A549 (cell line): Measurements from ENCODE around the gene CDCP1.

Experiments used
- CBX2 ChIP-seq: fragments of 200-600 bp; sonication (generic); IDR thresholded peaks from 2 replicates; pipeline ENCODE4 v1.6.1; 2016; ENCODE audit warnings: low read depth, mild to moderate bottlenecking, borderline replicate concordance
- CHD2 ChIP-seq: fragments of 150-350 bp; IDR thresholded peaks from 2 replicates; pipeline ENCODE4 v1.6.1; 2014; ENCODE audit warnings: low read length; ENCODE audit not compliant: partially characterized antibody
- CTCF ChIP-seq: fragments of >200 bp; sonication (Bioruptor Twin); formaldehyde crosslinking; IDR thresholded peaks from 3 replicates; pipeline ENCODE4 v1.5.1; 2016
- POLR2A ChIP-seq: IDR thresholded peaks from 2 replicates; pipeline ENCODE4 v1.6.1; 2012; ENCODE audit warnings: mild to moderate bottlenecking, low read length
- RARB ChIP-seq: fragments of 250-450 bp; sonication (Bioruptor Pico); IDR thresholded peaks from 2 replicates; pipeline ENCODE4 v1.8.0; 2021; ENCODE audit warnings: mild to moderate bottlenecking, moderate library complexity

- TF ChIP-seq CTCF = no peak
- TF ChIP-seq CHD2 = no peak
- no peak for TF ChIP-seq POLR2A
- TF ChIP-seq CBX2 = no peak
- TF ChIP-seq RARB (CRISPR knock-in tag) = no peak
Observed at GRCh38 chr3:45153658-45154437, 7.7 kb upstream of the CDCP1 start.
